ENCODE measurements around the gene SPATA46. TPM values are rescaled to one million over a fixed set of nuclear protein-coding genes. Genes with fewer than 3 reads are reported as not detected.

The SPATA46 gene
- total RNA-seq, 2 experiments from 2014 or later, result not detected

DNA sequence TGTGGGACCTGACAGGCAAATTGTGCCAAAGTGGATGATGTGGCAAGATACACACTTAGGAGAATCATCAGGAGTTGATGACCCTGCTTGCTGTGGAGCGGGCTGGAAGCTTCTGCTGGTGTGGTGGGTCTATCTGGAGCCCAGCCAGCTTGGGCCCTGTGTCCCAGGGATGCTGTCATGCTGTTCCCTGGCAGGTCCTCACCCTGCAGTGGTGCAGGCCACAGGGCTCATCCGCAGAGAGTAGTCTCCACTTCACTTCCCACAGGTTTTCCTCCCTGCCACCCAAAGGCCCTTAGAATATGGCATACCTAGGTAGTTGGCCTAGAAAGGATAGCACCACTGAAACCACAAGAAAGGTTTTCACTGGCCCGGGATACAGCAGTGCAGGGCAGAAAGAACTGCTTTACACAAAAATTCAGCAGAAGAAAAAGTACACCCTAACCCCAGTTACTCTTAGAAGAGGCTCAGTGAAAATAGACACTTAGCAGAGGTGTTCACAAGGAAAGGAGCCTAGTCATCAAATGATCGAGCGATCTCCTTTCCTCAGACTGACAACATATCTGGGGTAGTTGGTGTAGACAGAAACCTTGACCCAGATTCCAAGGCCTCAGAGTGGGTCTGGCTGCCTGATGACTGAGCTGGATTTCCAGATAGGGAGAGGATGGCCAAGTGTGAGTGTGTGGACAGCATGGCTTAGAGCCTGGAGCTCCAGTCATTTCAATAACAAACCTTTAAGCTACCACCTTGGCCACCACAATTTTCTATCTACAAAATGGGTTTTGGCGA, 3.6 kb upstream of the SPATA46 start:
- CTCF ChIA-PET, result no interaction called here
- POLR2A ChIA-PET, result no interaction called here

GRCh38 chr1:162375463-162375862, 1.2 kb downstream of the SPATA46 start:
- ChIA-PET POLR2A (no interaction called here), CTCF (interaction anchor here (0.7 kb wide), 1 partner anchor 157 kb away, joined by 3 read pairs; no protein-coding TSS in a partner anchor)

DNA sequence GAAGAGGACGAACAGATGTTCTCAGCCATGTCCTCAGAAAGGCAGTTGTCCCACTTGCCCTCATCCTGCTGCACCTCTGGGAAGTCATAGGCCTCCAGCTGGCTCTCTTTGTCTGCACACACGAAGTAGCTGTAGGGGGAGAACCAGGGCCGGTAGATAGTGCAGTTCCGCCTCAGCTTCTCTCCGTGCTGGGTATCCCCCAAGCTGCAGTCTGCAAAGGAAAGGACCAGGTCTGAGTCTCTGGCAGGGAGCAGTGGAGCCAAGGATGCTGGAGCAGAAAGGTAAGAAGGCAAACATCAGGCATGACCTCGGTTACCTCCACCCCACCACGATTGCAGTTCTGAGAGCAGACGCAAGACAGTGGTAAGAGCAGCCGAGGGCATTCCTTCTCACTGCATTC, 2.2 kb downstream of the SPATA46 start:
- ChIA-PET POLR2A (no interaction called here), CTCF (no interaction called here)

DNA sequence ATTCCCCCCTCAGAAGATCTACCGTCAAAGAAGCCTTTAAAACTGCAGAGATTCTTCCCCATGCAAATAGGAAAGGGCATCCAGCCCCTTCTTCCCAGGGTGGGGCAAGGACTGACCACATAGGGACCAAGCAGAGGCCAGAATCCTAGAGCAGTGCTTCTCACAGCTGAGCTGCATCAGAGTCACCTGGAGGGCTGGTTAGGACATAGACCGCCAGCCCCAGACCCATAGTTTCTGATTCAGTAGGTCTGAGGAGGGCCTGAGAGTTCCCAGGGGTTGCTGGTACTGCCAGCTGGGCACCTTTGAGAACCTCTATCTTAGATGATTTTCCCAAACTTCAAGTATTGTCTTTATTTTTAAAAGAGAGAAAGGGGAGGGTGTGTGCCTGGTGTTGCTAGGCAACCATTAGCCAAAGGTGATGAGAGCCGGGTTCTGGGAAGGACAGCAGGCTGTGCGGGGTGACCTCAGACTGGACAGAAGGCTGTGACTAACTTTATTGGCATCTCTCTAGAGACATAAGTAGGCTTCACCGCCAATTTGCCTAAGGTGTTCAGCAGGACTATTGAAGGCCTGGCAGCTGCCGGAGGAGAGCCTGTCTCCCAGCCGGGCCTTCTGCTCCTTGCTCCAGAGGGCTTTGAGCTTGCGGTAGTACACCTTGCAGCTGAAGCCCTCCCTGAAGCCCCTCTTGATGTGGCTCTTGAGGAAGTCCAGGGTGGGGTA, 3.0 kb downstream of the SPATA46 start:
- POLR2A ChIA-PET, result no interaction called here
- CTCF ChIA-PET, result no interaction called here

DNA sequence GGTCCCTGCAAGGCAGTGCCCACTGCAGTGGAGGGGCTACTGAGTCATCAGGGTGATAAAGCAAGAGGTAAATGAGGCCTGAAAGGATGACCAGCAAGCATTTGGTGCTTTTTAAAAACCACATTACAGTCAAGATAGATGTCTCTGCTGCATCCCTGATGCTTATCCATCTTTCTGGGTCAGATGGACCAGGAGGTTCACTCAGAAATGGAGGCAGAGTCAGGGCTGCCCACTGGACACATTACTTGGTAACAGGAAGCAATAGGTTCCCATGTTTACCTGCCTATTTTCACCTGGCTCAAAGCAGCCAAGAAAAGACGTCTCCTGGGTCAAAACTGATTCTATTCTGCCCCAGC, 3.6 kb downstream of the SPATA46 start:
- ChIA-PET CTCF (no interaction called here), POLR2A (no interaction called here)

DNA sequence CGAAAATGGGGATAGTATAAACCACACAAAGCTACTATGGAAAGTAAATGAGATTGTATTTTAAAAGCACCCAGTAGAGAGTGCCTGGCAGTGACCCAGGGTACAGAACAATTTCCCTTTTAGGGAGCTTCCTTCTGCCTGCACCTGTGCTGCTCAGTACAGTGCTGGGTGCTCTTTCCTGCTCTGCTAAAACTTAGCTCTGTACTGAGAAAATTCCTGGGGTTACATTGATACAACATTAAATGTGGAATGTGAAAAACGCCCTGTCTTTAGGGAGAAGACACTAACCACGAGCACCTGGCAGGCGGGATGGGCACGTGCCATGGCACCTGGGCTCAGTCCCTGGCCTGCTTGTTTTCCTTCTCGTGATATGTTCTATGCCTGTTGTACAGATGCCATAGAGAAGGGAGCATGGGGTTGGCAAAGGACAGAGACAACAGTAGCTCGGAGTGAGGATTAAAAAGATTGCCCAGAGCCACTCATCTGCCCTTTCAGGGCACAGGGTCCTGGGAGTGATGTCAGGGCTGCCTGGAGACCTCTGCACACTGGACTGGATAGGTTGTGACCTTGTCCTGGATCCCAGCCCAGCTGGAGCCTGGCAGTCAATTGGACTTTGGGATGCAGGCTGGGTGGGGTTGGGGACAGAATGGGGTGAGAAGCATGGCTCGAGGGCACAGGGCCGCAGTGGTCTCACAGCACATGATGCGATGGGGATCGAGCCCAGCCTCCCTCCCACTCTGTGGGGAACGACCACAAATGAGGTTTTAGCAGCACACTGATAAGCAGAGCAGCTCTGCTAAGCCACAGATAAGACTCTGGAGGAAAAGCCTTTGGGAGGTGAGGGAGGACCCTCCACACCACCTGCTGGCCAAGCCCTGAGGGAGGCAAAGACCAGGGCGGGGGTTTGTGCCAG, 4.2 kb downstream of the SPATA46 start:
- ChIA-PET CTCF (no interaction called here), POLR2A (interaction anchor here (0.5 kb wide), 1 partner anchor 189 kb away, joined by 3 read pairs; the partner anchor contains the start of gene UAP1)

GRCh38 chr1:162371611-162372010, 5.0 kb downstream of the SPATA46 start:
- POLR2A ChIA-PET, result interaction anchor here (0.5 kb wide), 1 partner anchor 190 kb away, joined by 3 read pairs; the partner anchor contains the start of gene UAP1
- CTCF ChIA-PET, result no interaction called here

- ChIA-PET POLR2A (no interaction called here), CTCF (no interaction called here)
Measured at GRCh38 chr1:162370721-162371120, 5.9 kb downstream of the SPATA46 start.

DNA sequence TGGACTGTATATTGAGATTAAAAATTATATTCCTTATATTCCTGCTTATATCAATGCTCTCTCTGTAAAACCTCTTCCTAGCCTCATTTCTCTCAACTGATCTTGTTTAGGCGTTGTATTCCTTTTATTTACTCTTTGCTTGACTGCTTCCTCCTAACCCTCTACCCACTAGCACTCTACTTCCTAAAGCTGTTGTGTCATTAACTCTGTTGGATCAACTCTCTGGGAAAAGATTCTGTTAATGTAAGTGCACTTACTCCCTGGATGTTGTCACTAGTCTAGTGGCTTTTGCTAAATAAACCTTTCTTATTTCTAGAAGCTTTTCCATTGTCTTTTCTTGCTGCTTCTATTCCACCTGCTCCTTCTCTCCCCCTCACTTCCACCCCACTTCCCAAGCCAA, 6.5 kb downstream of the SPATA46 start:
- POLR2A ChIA-PET, result no interaction called here
- CTCF ChIA-PET, result no interaction called here

DNA sequence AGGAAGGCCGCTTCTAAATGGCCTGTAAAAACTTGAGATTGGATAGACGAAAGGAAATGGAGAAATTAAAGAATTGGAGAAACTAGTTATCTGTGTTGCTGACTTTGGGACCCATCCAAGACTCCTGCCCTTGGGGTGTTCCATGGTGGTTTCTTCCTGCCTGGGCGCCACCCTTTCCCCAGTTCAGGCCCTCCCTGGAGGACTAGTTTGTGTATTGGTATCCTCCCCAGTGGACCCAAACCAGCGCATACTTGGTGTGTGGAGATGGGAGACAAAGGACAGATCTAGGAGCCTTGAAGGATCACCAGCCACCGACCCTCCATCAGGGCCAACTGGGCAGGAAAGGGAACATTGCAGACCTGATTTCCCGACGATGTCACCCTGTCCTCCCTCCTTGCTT, 7.1 kb downstream of the SPATA46 start:
- POLR2A ChIA-PET, result no interaction called here
- CTCF ChIA-PET, result no interaction called here

- ChIA-PET POLR2A (no interaction called here), CTCF (no interaction called here)
Measured at GRCh38 chr1:162368451-162368850, 8.2 kb downstream of the SPATA46 start.

DNA sequence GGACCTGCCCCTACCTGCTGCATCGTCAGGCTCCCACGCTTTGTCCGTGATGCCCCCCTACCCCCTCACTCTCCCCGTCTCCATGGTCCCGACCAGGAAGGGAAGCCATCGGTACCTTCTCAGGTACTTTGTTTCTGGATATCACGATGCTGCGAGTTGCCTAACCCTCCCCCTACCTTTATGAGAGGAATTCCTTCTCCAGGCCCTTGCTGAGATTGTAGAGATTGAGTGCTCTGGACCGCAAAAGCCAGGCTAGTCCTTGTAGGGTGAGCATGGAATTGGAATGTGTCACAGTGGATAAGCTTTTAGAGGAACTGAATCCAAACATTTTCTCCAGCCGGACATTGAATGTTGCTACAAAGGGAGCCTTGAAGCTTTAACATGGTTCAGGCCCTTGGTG, 8.9 kb downstream of the SPATA46 start:
- POLR2A ChIA-PET, result no interaction called here
- CTCF ChIA-PET, result no interaction called here

GRCh38 chr1:162367073-162367472, 9.6 kb downstream of the SPATA46 start:
- POLR2A ChIA-PET, result no interaction called here
- CTCF ChIA-PET, result no interaction called here

GRCh38 chr1:162366671-162367070, 10.0 kb downstream of the SPATA46 start:
- ChIA-PET CTCF (no interaction called here), POLR2A (no interaction called here)

GRCh38 chr1:162366149-162366548, 10.5 kb downstream of the SPATA46 start:
- CTCF ChIA-PET, result no interaction called here
- POLR2A ChIA-PET, result no interaction called here

GRCh38 chr1:162365284-162366020, 11.2 kb downstream of the SPATA46 start:
- CTCF ChIA-PET, result no interaction called here
- POLR2A ChIA-PET, result no interaction called here

- POLR2A ChIA-PET, result no interaction called here
- CTCF ChIA-PET, result no interaction called here
Measured at GRCh38 chr1:162364498-162364897, 12.2 kb downstream of the SPATA46 start.

- ChIA-PET CTCF (no interaction called here), POLR2A (no interaction called here)
Measured at GRCh38 chr1:162363823-162364222, 12.8 kb downstream of the SPATA46 start.

DNA sequence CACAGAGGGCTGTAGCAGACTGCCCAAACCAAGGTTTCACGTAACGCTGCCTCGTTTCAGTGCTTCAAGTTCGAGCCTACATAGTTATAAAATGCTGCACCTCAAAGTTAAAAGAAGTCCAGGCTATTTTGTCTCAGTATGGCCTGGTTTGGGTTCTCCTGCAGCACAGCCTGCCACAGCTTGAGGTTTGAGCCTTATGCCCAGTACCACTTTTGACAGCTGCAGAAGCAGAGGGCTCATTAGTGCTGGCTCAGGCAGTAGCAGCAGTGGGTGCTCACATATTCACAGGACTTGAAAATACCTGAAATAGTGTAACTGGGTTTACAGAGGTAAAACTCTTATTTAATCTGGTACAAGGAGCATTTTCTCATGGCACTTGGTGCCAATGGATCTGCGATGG, 15.3 kb downstream of the SPATA46 start:
- CTCF ChIA-PET, result no interaction called here

DNA sequence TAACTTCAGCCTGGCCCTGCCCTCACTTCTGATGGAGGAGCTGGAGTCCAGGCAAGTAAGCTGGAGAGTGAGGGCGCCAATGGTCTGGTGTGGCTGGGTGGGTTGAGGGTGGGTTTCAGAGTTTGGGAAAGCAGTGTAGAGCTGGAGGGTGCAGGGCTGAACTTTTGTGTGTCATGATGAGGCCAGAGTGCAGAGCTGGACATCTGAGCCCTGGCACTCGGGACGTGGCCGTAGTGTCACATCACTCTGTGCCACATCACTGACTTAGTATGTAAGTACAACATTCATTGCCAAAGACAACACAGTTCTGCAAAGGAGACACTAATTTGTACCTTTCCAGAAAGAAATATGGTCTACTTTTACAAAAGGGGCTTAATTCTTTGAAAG, 15.8 kb downstream of the SPATA46 start:
- ChIA-PET CTCF (no interaction called here), POLR2A (no interaction called here)

More for the DNA sequence above, 15.3 kb downstream of the SPATA46 start:
- POLR2A ChIA-PET, result no interaction called here
